GM21737 (cell line): ENCODE data around the gene SLC1A1.

Source experiments
- ATAC-seq: cut with Tn5 transposase; IDR thresholded peaks from one replicate; pipeline ENCODE4 v1.9.1; 2021; ENCODE audit warnings: mild to moderate bottlenecking, moderate library complexity; ENCODE audit not compliant: unreplicated experiment

Gene SLC1A1

DNA sequence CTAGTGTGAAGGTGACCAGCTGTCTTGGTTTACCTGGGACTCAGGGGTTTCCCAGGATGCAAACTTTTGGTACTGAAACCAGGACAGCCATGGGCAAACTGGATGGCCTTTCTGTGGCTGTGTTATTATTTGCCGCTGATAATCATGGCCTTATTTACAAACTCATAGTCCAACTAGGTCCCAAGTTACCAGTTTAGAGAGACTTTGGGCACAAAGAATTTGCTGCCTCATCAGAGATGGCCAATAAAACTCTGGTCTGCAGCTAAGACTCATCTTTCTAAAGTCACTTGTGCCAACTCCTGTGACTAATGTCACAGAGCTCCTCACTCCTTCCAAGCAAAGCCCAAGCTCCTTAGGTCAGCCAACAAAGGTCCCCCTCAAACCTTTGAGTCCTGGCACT is 124.4 kb downstream of the SLC1A1 start:
- no peak for ATAC-seq

DNA sequence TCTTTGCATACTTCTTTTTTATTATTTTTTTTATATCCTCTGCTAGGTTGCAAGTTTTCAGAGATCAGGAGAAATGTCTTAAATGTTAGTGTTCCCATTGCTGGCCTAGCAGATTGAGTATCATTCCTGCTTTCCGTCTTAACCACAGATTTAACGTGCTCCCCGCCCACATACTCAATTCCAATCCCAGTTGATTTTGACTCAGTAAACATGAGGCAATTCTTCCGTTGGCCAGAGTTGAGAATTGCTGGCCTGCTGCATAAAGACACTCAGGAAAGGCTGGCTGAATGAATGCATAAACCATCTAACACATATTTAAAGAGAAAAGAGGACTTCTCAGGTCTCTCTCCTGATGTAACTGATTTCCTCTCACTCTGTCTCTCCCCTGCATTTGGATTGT is 125.0 kb downstream of the SLC1A1 start:
- ATAC-seq, result no peak

DNA sequence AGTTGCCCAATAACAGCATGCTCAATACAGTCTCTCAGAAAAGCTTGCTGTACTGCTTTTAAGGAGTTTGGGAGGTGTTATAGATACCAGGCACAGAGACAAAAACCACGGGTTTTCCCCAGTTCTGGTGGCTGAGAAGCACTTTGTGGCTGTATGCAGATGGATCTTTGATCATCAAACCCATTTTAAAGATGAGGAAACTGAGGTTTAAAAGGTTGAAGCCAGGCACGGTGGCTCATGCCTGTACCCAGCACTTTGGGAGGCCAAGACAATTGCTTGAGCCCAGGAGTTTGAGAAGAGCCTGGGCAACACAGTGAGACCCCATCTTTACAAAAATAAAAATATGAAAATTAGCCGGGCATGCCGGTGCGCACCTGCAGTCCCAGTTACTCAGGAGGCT is 125.5 kb downstream of the SLC1A1 start:
- no peak for ATAC-seq

DNA sequence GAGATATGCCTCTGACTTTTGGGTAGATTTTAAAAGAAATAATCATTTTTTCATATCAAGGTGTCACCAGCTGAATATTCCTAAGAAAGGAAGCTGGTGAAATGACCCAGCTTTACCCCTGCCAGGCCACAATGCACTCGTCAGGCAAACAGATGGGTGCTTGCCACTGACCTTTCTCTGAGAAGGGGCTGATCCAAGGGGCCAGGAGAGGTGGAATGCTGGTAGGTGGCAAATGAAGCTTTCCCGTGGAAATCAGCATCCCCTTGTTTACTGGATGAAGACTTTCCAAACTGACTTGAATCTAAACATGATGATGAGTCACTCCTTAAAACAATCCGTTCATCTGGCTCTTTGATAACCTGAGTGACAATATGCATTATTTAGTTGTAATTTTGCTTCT is 127.5 kb downstream of the SLC1A1 start:
- no peak for ATAC-seq

DNA sequence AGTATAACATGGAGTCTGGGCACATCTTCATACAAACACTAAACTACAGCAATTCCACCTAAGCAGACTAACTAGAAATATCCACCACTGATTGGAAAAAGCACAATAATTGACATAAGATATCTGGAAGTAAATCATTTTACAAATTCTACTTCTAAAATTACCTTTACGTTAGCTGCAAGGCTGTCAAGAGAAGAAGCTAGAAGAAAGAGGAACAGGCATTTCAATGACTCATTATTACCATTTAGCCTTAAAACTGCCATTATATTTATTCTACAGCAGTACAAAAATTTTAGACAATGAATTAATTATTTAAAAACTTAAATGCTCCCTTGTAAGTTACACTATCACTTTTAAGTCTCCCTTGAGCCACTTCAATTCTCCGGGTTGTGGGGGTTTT is 128.4 kb downstream of the SLC1A1 start:
- ATAC-seq, result no peak

DNA sequence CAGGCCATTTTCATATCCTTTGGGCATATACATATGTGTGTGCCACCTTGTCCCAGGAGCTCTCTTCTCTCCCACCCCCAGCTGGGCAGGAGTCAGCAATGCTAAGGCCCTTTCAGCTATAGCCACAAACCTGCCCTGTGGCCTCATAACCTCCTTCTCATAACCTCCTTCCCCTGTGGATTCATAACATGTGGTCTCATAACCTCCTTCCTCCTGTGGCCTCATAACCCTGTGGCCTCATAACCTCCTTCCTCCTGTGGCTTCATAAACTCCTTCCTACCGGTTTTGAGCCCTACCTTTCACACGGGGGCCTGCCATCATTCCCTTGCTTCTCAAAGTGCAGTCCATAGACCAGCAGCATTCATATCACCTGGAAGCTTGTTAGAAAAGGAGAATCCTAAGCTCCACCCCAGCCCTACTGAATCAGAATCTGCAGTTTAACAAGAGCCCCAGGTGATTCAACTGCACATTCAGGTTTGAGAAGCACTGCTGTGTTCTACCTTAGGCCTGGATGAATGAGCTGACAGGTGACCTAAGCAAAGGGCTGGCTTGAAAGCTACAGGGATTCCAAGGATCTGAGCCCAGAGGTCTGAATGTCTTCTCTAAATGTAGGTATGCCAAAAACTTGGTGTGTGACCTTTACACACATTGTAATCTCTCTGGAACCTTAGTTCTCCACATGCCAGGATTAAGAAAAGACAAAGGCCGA is 129.9 kb downstream of the SLC1A1 start:
- ATAC-seq, result no peak

DNA sequence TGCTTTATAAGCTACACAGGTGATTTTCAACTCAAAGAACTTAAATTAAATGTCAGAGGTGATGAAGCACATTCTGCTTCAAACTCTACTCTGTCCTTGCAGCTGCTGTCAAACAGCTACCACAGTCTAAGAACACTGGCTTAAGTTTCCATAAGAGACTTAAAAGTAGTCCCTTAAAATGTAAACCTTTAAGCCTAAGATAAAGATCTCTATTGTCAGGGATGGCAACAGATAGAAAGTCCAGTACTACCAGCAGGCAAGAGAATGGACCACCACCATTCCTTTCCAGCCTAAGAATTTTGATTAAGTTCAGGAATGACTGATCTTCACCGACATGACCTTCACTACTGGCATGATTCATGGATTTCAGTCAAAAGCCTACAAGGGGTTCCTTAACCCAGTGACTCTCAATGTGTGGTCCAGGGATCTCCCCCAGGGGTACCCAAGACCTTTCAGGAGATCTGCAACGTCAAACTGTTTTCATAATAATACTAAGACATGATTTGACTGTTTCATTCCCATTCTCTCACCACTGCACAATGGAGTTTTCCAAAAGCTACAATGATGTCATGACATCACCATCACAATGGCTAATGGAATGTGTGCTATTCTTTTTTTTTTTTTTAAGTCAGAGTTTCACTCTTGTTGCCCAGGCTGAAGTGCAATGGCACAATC is 130.8 kb downstream of the SLC1A1 start:
- ATAC-seq, result no peak

DNA sequence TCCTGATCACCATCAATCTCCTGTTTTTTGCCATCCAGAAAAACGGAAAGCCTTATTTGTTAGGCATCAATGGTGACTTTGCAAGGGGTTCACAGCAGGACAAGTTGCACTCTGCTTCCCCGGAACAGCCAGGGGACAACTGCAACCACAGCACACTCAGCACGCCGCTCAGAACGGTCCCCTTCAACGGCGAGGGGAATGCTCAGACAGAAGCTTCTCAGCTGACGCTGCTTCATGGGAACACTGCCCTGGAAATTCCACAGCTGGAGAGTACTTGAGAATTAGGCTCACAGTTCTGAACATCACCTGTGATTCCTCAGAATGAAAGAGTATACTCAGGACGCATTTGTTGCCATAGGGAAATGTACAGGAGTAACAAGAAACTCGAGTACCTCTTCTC is 131.7 kb downstream of the SLC1A1 start:
- no peak for ATAC-seq

DNA sequence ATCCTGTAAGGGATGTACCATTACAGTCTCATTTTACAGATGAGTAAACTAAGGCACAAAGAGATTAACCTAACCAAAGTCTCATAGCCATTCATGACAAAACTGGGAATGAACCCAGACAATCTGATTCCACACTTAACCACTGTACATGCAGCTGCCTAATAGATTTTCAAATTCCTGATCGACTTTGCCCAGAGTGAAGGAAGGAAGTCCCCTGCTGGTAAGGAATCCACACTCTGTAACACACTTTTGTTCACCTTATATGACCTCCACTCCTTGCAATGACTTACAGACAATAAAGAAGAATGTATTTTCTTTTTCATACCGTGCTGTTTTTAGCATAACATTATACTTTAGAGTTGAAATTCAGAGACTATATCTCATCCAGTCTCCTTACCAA is 140.6 kb downstream of the SLC1A1 start:
- no peak for ATAC-seq
